COLO668 (cell line): Measurements from ENCODE around the gene TRPC6.

ENCODE experiments used
- DNase-seq: peaks from one replicate; lab custom pipeline; 2025; ENCODE audit not compliant: unreplicated experiment; lab: John Stamatoyannopoulos, UW

The TRPC6 gene

GRCh38 chr11:101583251-101584128 lies at the start of gene TRPC6:
TSS of gene TRPC6 (minus strand) at chr11:101584007. CDS start at chr11:101583503, 504 bp downstream.
- DNase-seq: no peak

GRCh38 chr11:101620026-101620425 lies 36.2 kb upstream of the TRPC6 start:
- DNase-seq: no peak

GRCh38 chr11:101618709-101619108 lies 34.9 kb upstream of the TRPC6 start:
- no peak for DNase-seq

- no peak for DNase-seq
These were observed 34.0 kb upstream of the TRPC6 start for GRCh38 chr11:101617735-101618332.

- DNase-seq: no peak
These were observed 28.7 kb upstream of the TRPC6 start for GRCh38 chr11:101612481-101612880.

GRCh38 chr11:101600924-101601323 lies 17.1 kb upstream of the TRPC6 start:
- no peak for DNase-seq

- DNase-seq: no peak
These were observed 3.2 kb upstream of the TRPC6 start for GRCh38 chr11:101586965-101587364.

GRCh38 chr11:101584655-101585054 lies 848 bp upstream of the TRPC6 start:
- no peak for DNase-seq

GRCh38 chr11:101584129-101584515 lies 315 bp upstream of the TRPC6 start:
- DNase-seq: no peak

GRCh38 chr11:101582989-101583250 lies 887 bp downstream of the TRPC6 start:
- DNase-seq: no peak

- DNase-seq: no peak
These were observed 1.4 kb downstream of the TRPC6 start for GRCh38 chr11:101582236-101582988.

GRCh38 chr11:101577461-101577860 lies 6.3 kb downstream of the TRPC6 start:
- DNase-seq: no peak

GRCh38 chr11:101576456-101576855 lies 7.4 kb downstream of the TRPC6 start:
- no peak for DNase-seq

GRCh38 chr11:101574886-101575285 lies 8.9 kb downstream of the TRPC6 start:
- DNase-seq: no peak

GRCh38 chr11:101567071-101567470 lies 16.7 kb downstream of the TRPC6 start:
- no peak for DNase-seq

GRCh38 chr11:101566626-101567025 lies 17.2 kb downstream of the TRPC6 start:
- no peak for DNase-seq

- no peak for DNase-seq
These were observed 20.6 kb downstream of the TRPC6 start for GRCh38 chr11:101563166-101563565.

GRCh38 chr11:101555366-101555765 lies 28.4 kb downstream of the TRPC6 start:
- no peak for DNase-seq

GRCh38 chr11:101553891-101554292 lies 29.9 kb downstream of the TRPC6 start:
- DNase-seq: no peak

- DNase-seq: no peak
These were observed 30.9 kb downstream of the TRPC6 start for GRCh38 chr11:101552888-101553287.

- DNase-seq: no peak
These were observed 55.3 kb downstream of the TRPC6 start for GRCh38 chr11:101528541-101528940.

- DNase-seq: no peak
These were observed 60.1 kb downstream of the TRPC6 start for GRCh38 chr11:101523634-101524260.
